ENCODE measurements around the gene OR8D1. TPM values are rescaled to one million over a fixed set of nuclear protein-coding genes. Genes with fewer than 3 reads are reported as not detected.

The OR8D1 gene
- total RNA-seq, 2 experiments from 2014 or later, result not detected

GRCh38 chr11:124311269-124311668 lies 2.5 kb downstream of the OR8D1 start:
- CTCF ChIA-PET, result no interaction called here
- DNase-seq (no peak), ATAC-seq (no peak)
- Mint-ChIP-seq H3K27me3 (no peaks in the 10 kb centered on the region), H3K4me3 (no peak overlapping the region), H3K36me3 (no peaks in the 10 kb centered on the region), H3K4me1 (no peaks in the 10 kb centered on the region), H3K9me3 (ENCODE audit: low read depth) (no peaks in the 10 kb centered on the region), H3K27ac (no peak overlapping the region)

DNA sequence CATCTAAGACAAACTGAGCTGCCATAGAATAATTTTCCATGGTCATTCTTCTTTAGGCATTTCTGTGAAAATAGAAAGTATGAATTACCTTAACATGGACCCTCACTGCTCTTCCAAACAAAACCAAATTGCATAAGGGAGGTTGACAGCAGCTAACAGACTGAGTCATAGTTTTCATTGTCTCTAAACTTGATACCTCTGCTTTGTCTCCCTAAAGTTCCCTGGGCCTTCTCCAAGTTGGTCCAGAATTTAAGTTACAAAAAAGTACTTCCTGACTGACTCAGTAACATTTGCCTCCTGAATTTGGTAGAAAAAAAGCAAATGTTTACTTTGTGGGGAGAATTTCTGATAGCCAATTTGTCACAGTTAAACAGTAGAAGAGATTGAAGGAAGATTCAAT lies 3.0 kb downstream of the OR8D1 start:
- ATAC-seq, result no peak
- no peaks in the 10 kb centered on the region for H3K9me3 Mint-ChIP-seq (ENCODE audit: low read depth)
- no peaks in the 10 kb centered on the region for H3K27me3 Mint-ChIP-seq
- H3K4me1 Mint-ChIP-seq, result no peaks in the 10 kb centered on the region
- no peak overlapping the region for H3K27ac Mint-ChIP-seq
- no peak for DNase-seq
- CTCF ChIA-PET, result no interaction called here
- H3K4me3 Mint-ChIP-seq, result no peak overlapping the region
- no peaks in the 10 kb centered on the region for H3K36me3 Mint-ChIP-seq

DNA sequence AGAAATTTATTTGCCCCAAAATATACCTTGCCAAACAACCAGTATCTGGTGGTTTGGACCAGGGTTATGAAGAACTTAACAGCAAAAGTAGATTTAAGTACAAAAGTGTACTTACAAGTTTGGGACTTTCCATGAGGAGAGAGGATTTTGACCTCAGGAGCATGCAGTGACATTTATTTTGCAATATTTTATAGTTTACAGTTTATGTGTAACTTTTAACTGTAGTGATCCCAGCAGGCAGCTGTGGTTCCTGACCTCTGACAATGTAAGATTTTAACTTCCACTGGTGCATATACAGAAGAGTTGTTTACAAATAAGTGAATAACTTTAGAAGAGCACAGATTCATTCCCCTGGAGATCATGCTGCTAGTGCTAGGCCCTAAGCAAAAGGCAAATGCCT lies 6.7 kb downstream of the OR8D1 start:
- ATAC-seq, result no peak

DNA sequence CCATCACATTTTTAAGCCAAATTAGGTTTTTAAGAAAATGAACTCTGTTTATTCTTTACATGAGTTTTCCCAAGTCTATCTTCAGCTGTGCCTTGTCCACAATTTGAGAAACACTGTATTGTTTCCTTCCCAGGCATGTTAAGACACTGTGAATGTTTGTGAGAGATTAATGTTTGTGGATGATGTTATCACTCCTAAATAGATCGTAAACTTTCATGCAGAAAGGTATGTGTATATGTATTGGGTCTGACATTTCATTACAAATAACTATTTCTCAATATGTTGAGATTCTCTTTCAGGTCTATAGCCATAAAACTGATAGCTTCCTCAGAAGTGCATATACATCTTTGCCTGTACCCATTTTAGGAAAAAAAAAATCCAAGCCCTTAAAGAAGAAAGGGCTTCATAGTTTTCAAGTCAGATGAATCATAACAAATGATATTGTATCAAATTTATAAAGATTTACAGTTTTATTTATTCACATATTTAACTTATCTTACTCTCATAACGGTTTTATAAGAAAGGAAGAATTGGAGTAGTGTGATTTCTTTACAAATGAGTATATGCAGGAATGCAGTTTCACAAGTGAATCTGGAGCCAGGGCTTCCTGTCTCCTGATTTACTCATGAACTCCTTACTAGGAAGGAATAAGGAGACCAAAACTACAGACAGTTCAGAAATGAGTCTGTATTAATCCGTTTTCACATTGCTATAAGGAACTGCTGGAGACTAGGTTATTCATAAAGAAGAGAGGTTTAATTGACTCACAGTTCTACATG lies 11.2 kb downstream of the OR8D1 start:
- Mint-ChIP-seq H3K4me3 (no peak overlapping the region), H3K27me3 (no peaks in the 10 kb centered on the region), H3K4me1 (no peaks in the 10 kb centered on the region), H3K36me3 (no peaks in the 10 kb centered on the region), H3K9me3 (ENCODE audit: low read depth) (no peaks in the 10 kb centered on the region), H3K27ac (no peak overlapping the region)
- CTCF ChIA-PET, result no interaction called here
- no peak for ATAC-seq
- DNase-seq, result no peak

More for the DNA sequence above, 6.7 kb downstream of the OR8D1 start:
- no peak overlapping the region for H3K27ac Mint-ChIP-seq
- no peaks in the 10 kb centered on the region for H3K36me3 Mint-ChIP-seq
- no peaks in the 10 kb centered on the region for H3K9me3 Mint-ChIP-seq (ENCODE audit: low read depth)
- H3K4me1 Mint-ChIP-seq, result no peaks in the 10 kb centered on the region
- no peak overlapping the region for H3K4me3 Mint-ChIP-seq
- CTCF ChIA-PET, result no interaction called here
- no peaks in the 10 kb centered on the region for H3K27me3 Mint-ChIP-seq
- DNase-seq, result no peak

- Mint-ChIP-seq H3K4me3 (no peak overlapping the region), H3K36me3 (no peaks in the 10 kb centered on the region), H3K27ac (no peak overlapping the region), H3K9me3 (ENCODE audit: low read depth) (no peaks in the 10 kb centered on the region), H3K27me3 (no peaks in the 10 kb centered on the region), H3K4me1 (no peaks in the 10 kb centered on the region)
- CTCF ChIA-PET, result no interaction called here
- DNase-seq (no peak), ATAC-seq (no peak)
Measured at GRCh38 chr11:124301548-124301947, 12.2 kb downstream of the OR8D1 start.

- ATAC-seq (no peak), DNase-seq (no peak)
- H3K4me3 Mint-ChIP-seq, result no peak overlapping the region
- H3K36me3 Mint-ChIP-seq, result no peaks in the 10 kb centered on the region
- H3K27ac Mint-ChIP-seq, result no peak overlapping the region
- H3K9me3 Mint-ChIP-seq (ENCODE audit: low read depth), result no peaks in the 10 kb centered on the region
- no peaks in the 10 kb centered on the region for H3K27me3 Mint-ChIP-seq
- H3K4me1 Mint-ChIP-seq, result no peaks in the 10 kb centered on the region
- CTCF ChIA-PET, result no interaction called here
Measured at GRCh38 chr11:124297921-124298320, 15.8 kb downstream of the OR8D1 start.

DNA sequence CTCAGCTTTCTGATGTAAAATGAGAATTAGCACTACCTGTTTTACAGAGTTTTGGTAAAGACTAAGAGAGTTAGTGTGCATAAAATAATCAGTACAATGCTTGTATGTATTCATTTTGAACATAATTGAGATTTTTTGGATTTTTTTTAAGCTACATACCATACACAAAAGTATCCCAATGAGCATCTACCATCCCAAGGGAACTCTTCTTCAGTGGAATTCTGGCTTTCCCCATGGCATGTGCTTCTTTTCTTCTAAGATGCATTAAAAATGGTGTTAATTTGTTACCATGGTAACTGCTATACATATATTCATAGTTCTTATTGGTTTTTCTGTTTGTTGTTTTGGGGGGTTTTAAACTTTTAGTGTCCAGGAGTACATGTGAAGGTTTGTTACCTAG lies 17.7 kb downstream of the OR8D1 start:
- Mint-ChIP-seq H3K27me3 (no peaks in the 10 kb centered on the region), H3K27ac (no peak overlapping the region), H3K9me3 (ENCODE audit: low read depth) (no peaks in the 10 kb centered on the region), H3K4me3 (no peak overlapping the region), H3K4me1 (no peaks in the 10 kb centered on the region), H3K36me3 (no peaks in the 10 kb centered on the region)
- DNase-seq (no peak), ATAC-seq (no peak)
- CTCF ChIA-PET, result no interaction called here

DNA sequence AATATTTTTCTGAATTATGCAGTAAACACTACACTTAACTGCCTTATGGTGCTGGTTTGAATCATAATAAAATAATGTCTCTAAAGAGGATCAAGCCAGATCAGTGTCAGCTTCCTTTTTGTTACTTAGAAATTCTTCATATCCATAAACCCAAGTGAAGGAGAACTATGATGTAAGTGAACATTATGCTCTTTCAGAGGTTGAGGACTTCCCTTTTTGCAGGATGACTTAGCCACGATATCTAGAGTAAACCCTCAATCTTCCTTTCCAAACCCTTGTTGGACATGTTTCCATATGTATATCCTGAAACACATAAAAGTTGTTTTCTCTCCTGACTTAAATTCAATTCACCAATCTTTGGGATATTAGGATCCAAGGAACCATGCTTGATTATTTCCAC lies 19.1 kb downstream of the OR8D1 start:
- no peak overlapping the region for H3K27ac Mint-ChIP-seq
- CTCF ChIA-PET, result no interaction called here

DNA sequence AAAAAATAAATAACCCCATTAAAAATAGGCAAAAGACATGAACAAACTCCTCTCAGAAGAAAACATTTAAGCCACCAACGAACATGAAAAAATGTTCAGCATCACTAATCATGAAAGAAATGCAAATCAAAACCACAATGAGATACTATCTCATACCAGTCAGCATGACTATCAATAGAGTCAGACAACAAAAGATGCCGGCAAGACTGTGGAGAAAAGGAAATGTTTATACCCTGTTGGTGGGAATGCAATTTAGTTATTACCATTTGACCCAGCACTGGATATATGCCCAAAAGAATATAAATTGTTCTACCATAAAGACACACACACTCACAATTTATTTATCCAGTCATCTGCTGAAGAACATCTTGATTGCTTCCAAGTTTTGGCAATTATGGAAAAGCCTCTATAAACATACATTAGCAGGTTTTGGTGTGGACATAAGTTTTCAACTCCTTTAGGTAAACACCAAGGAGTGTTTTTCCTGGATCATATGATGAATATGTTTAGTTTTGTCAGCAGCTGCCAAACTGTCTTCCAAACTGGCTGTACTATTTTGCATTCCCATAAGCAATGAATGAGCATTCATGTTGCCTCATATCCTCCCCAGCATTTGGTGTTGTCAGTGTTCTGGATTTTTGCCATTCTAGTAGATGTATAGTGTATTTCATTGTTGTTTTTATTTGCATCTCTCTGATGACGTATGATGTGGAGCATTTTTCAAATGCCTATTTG lies 28.0 kb downstream of the OR8D1 start:
- CTCF ChIA-PET, result no interaction called here
- no peaks in the 10 kb centered on the region for H3K9me3 Mint-ChIP-seq (ENCODE audit: low read depth)
- no peak overlapping the region for H3K4me3 Mint-ChIP-seq
- no peaks in the 10 kb centered on the region for H3K27me3 Mint-ChIP-seq
- DNase-seq, result no peak
- H3K27ac Mint-ChIP-seq, result no peak overlapping the region
- no peak for ATAC-seq
- no peaks in the 10 kb centered on the region for H3K4me1 Mint-ChIP-seq
- no peaks in the 10 kb centered on the region for H3K36me3 Mint-ChIP-seq

More for the DNA sequence above, 19.1 kb downstream of the OR8D1 start:
- Mint-ChIP-seq H3K4me1 (no peaks in the 10 kb centered on the region), H3K9me3 (ENCODE audit: low read depth) (no peaks in the 10 kb centered on the region), H3K36me3 (no peaks in the 10 kb centered on the region), H3K27me3 (no peaks in the 10 kb centered on the region), H3K4me3 (no peak overlapping the region)
- ATAC-seq (no peak), DNase-seq (no peak)

DNA sequence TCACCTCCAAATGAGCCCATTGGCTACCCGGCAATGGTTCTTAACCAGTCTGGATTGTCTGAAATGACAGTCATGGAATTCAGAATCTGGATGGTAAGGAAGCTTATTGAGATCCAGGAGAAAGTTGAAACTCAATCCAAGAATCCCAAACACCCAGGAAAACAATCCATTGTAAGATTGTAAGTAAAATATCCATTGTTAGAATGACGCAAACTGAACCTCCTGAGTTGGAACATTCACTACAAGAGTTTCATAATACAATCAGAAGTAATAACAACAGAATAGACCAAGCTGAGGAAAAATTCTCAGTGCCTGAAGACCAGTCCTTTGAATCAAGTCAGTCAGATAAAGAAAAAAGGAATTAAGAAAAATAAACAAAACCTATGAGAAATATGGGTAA lies 35.5 kb downstream of the OR8D1 start:
- Mint-ChIP-seq H3K27ac (no peak overlapping the region), H3K4me3 (no peak overlapping the region), H3K27me3 (no peaks in the 10 kb centered on the region), H3K4me1 (peaks cover 5% of the 10 kb centered on the region), H3K9me3 (ENCODE audit: low read depth) (no peaks in the 10 kb centered on the region), H3K36me3 (no peaks in the 10 kb centered on the region)
- ATAC-seq (no peak), DNase-seq (no peak)
- CTCF ChIA-PET, result interaction anchor here (1.1 kb wide), 1 partner anchor 16 kb away, joined by 3 read pairs; no protein-coding TSS in a partner anchor

GRCh38 chr11:124277804-124278203 lies 35.9 kb downstream of the OR8D1 start:
- DNase-seq, result no peak
- H3K4me3 Mint-ChIP-seq, result no peak overlapping the region
- H3K36me3 Mint-ChIP-seq, result no peaks in the 10 kb centered on the region
- ATAC-seq, result no peak
- no peaks in the 10 kb centered on the region for H3K27me3 Mint-ChIP-seq
- CTCF ChIA-PET, result interaction anchor here (1.1 kb wide), 1 partner anchor 16 kb away, joined by 3 read pairs; no protein-coding TSS in a partner anchor
- H3K9me3 Mint-ChIP-seq (ENCODE audit: low read depth), result no peaks in the 10 kb centered on the region
- H3K27ac Mint-ChIP-seq, result no peak overlapping the region
- H3K4me1 Mint-ChIP-seq, result peaks cover 5% of the 10 kb centered on the region

DNA sequence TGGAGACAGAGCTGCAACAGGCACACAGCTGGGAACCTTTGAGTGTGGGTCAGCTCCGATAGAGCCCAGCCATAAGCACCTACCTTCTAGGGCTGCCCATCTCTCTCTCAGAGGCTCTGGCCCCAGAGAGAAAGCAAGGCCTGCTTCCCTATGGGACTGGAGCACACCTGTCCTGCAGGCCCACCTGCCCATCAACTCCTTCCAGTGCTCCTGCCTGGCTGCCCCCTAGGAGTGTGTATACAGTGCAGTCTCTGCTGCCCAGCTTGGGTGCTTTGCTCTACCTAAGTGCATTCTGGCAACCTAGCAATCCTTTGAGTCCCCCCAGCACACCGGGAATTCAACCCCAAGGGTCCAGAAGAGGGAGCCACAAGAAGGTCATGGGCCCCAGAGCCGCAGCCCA lies 36.5 kb downstream of the OR8D1 start:
- CTCF ChIA-PET, result interaction anchor here (1.1 kb wide), 1 partner anchor 15 kb away, joined by 3 read pairs; no protein-coding TSS in a partner anchor
- no peaks in the 10 kb centered on the region for H3K36me3 Mint-ChIP-seq
- no peaks in the 10 kb centered on the region for H3K27me3 Mint-ChIP-seq

GRCh38 chr11:124276081-124276480 lies 37.7 kb downstream of the OR8D1 start:
- CTCF ChIA-PET, result no interaction called here
- no peaks in the 10 kb centered on the region for H3K27me3 Mint-ChIP-seq
- H3K9me3 Mint-ChIP-seq (ENCODE audit: low read depth), result no peaks in the 10 kb centered on the region

More for the DNA sequence above, 36.5 kb downstream of the OR8D1 start:
- H3K9me3 Mint-ChIP-seq (ENCODE audit: low read depth), result no peaks in the 10 kb centered on the region
- H3K4me3 Mint-ChIP-seq, result no peak overlapping the region
- ATAC-seq (no peak), DNase-seq (no peak)
- no peak overlapping the region for H3K27ac Mint-ChIP-seq
- peaks cover 5% of the 10 kb centered on the region for H3K4me1 Mint-ChIP-seq

DNA sequence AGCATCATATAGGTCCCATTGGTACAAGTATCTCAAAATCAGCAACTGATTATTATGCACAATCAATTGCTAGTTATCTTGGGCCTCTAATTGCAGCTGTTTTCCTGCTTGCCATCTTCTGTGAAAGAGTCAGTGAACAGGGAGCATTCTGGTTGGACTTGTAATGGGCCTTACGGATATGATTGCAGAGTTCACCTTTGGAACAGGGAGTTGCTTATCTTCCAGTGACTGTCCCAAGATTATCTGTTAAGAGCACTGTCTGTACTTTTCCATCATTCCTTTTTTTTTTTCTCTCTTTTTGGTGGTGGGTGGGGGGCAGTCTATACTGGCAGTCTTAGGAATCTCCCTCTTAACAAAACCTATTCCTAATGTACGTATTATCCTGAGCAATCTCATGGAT lies 39.7 kb downstream of the OR8D1 start:
- Mint-ChIP-seq H3K4me3 (no peak overlapping the region), H3K36me3 (no peaks in the 10 kb centered on the region), H3K9me3 (ENCODE audit: low read depth) (no peaks in the 10 kb centered on the region), H3K27ac (no peak overlapping the region), H3K4me1 (peaks cover 5% of the 10 kb centered on the region), H3K27me3 (no peaks in the 10 kb centered on the region)
- CTCF ChIA-PET, result no interaction called here
- DNase-seq (no peak), ATAC-seq (no peak)

More at GRCh38 chr11:124276081-124276480, 37.7 kb downstream of the OR8D1 start:
- peaks cover 5% of the 10 kb centered on the region for H3K4me1 Mint-ChIP-seq
- no peak overlapping the region for H3K4me3 Mint-ChIP-seq
- DNase-seq (no peak), ATAC-seq (no peak)
- no peak overlapping the region for H3K27ac Mint-ChIP-seq
- no peaks in the 10 kb centered on the region for H3K36me3 Mint-ChIP-seq

Measured in activated CD8-positive, alpha-beta memory T cell treated with anti-CD3 and anti-CD28 coated beads, Interleukin-2, amount 10 ng/mL, durations not matched to agents 7 days and 5 days (primary cell).